Raji (cell line): ENCODE results near the gene DAPK1.

Experiments used
- POLR2A ChIP-seq: IDR thresholded peaks from 2 replicates; pipeline ENCODE4 v1.6.1; 2011; ENCODE audit warnings: low read depth, low read length, control low read depth; ENCODE audit not compliant: insufficient read depth

Gene DAPK1

DNA sequence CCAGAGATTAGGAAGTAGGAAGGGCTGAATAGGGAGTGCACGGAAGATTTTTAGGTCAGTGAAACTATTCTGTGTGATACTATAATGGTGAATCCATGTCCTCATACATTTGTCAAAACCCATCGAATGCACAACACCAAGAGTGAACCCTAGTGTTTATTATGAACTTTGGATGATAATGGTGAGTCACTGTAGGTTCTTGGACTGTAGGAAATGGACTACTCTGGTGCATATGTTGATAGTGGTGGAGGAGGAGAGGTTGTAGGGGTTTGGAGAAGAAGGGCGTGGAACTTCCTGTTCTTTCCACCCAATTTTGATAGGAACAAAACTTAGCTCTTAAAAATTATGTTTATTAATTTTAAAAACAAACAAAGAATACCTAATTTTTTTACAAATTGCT, 242.5 kb downstream of the DAPK1 start:
- TF ChIP-seq POLR2A: no peak

DNA sequence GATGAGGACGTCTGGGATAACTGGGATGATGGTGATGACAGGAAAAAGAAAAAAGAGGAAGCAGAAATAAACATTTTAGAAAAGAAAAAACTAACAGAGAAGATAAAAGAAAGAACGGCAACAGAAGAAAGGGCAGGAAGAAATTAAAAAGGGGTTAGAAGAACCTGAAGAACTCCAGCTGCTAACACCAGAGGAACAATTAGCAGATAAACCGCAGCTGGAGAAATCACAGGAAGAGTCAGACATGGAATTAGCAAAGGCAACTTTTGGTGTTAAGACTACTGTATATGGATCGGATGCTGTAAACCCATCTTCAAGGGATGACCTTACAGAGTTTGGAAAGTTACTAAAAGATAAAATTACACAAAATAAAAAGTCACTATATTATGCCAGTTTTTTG, 243.7 kb downstream of the DAPK1 start:
- TF ChIP-seq POLR2A: no peak

DNA sequence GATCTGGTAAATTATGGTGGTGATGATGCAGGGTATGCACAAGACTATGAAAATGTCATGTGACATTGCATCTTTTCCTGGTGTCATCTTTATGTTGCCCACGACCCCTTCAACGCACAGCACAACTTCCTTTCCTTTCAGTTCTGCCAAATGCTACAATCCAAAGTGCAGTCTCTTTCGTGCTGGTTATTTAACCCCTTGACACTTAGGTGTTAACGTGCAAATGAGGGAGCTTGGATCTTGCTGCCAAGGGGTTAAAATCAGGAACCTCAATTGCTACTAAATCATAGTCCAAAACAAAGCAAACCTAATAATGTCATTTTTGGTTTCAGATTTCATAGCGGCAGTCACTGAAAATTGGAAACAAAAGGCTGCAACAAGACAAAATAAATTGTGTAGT, 244.2 kb downstream of the DAPK1 start:
- TF ChIP-seq POLR2A: no peak

- TF ChIP-seq POLR2A: no peak
Measured at GRCh38 chr9:87742813-87743428, 245.3 kb downstream of the DAPK1 start.

DNA sequence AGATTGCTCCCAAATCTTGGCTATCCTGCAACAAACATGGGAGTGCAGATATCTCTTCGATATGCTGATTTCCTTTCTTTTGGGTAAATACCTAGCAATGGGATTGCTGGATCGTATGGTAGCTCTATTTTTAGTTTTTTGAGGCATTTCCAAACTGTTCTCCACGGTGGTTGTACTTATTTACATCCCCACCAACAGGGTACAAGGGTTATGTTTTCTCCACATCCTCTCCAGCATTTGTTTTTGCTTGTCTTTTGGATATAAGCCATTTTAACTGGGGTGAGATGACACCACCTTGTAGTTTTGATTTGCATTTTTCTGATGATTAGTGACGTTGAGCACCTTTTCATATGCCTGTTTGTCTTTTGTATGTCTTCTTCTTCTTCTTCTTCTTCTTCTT, 248.5 kb downstream of the DAPK1 start:
- no peak for TF ChIP-seq POLR2A

GRCh38 chr9:87748881-87749280, 251.2 kb downstream of the DAPK1 start:
- TF ChIP-seq POLR2A: no peak

GRCh38 chr9:87749335-87750035, 251.8 kb downstream of the DAPK1 start:
- no peak for TF ChIP-seq POLR2A

DNA sequence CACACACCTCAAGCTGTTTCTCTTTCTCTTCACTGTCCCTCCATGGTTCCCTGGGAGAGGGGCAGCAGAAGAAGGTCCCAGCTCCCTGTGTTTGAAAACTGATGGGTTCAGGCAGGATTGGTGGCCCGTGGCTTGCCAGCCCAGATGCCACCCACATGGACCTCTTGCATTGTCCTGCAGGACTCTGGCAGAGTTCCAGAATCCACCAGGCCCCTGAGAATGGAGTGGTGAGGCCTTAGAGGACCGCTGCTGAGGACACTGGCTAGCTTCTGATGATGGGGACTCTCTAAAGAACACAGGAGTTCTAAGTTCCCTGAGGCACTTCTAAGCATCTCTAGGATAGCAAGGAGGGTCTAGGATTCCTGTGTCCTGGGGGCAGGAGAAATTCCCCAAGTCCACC, 253.1 kb downstream of the DAPK1 start:
- TF ChIP-seq POLR2A: no peak

DNA sequence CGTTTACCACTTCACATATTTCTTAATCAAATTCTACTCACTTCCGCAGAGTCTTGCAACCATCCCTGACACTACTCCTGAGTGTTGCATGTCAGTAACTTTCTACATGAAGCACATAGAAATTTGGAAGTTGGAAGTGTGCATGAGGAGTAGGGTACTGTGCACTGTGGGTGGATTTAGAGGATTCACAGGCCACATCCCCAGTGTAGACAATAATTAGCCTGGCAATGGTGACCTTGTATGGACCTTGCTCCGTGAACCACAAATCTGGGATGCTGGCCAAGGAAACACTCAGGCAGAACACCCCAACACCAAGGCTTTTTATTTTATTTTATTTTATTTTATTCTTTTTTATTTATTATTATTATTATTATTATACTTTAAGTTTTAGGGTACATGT, 253.8 kb downstream of the DAPK1 start:
- no peak for TF ChIP-seq POLR2A

DNA sequence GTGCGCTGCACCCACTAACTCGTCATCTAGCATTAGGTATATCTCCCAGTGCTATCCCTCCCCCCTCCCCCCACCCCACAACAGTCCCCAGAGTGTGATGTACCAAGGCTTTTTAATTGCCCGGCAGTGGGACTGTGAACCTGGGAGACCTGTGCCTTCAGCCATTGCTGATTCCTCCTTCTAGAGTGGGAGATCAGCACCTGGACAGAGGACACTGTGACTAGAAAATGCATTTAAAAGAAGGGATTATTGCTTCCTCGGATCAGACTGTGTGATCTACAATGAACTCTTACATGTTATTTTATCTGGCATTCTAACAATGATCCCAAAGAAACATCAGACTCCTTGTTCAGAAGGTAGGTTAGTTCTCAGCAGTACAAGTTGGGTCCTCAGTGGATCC, 254.2 kb downstream of the DAPK1 start:
- TF ChIP-seq POLR2A: no peak

- no peak for TF ChIP-seq POLR2A
Measured at GRCh38 chr9:87753313-87753712, 255.6 kb downstream of the DAPK1 start.
